Left forelimb (tissue), 1 donor: Measurements from ENCODE around the gene AKT1S1.

Source experiments
- DNase-seq: peaks from one replicate; pipeline ENCODE4 v3.0.0-alpha.2; 2018; ENCODE audit warnings: low spot score

Gene AKT1S1

GRCh38 chr19:49882643-49883042 lies 5.5 kb upstream of the AKT1S1 start:
- no peak for DNase-seq

GRCh38 chr19:49881672-49882394 lies 4.7 kb upstream of the AKT1S1 start:
- DNase-seq: no peak

- no peak for DNase-seq
Observed at GRCh38 chr19:49881186-49881585, 4.0 kb upstream of the AKT1S1 start.

GRCh38 chr19:49880162-49880869 lies 3.2 kb upstream of the AKT1S1 start:
- DNase-seq: no peak

- no peak for DNase-seq
Observed at GRCh38 chr19:49879243-49879963, 2.2 kb upstream of the AKT1S1 start.

GRCh38 chr19:49878744-49879070 lies 1.6 kb upstream of the AKT1S1 start:
- no peak for DNase-seq

- DNase-seq: peak; percentile 99
Observed at GRCh38 chr19:49877879-49878743, 956 bp upstream of the AKT1S1 start.

GRCh38 chr19:49876422-49877019 lies 634 bp downstream of the AKT1S1 start:
- peak; percentile 98 for DNase-seq

GRCh38 chr19:49875857-49876421 lies 1.2 kb downstream of the AKT1S1 start:
- peak; percentile 85 for DNase-seq

GRCh38 chr19:49875177-49875576 lies 2.0 kb downstream of the AKT1S1 start:
- no peak for DNase-seq

GRCh38 chr19:49874503-49875157 lies 2.5 kb downstream of the AKT1S1 start:
- no peak for DNase-seq

GRCh38 chr19:49873834-49874233 lies 3.3 kb downstream of the AKT1S1 start:
- no peak for DNase-seq

GRCh38 chr19:49873129-49873521 lies 4.0 kb downstream of the AKT1S1 start:
- DNase-seq: no peak

GRCh38 chr19:49872245-49873128 lies 4.7 kb downstream of the AKT1S1 start:
- DNase-seq: no peak

GRCh38 chr19:49871349-49871985 lies 5.7 kb downstream of the AKT1S1 start:
- DNase-seq: no peak

- no peak for DNase-seq
Observed at GRCh38 chr19:49870309-49870901, 6.8 kb downstream of the AKT1S1 start.

- peak; percentile 98 for DNase-seq
Observed at GRCh38 chr19:49869484-49870308, 7.5 kb downstream of the AKT1S1 start.

- no peak for DNase-seq
Observed at GRCh38 chr19:49869009-49869483, 8.1 kb downstream of the AKT1S1 start.
